Measurements from ENCODE around the gene MUC6. TPM values are rescaled to one million over a fixed set of nuclear protein-coding genes. Genes with fewer than 3 reads are reported as not detected.

MUC6 gene
- total and polyA plus RNA-seq, 2 donors (not counting 3 experiments of a cell fraction or from before 2014, with no cell fraction given), result not detected

DNA sequence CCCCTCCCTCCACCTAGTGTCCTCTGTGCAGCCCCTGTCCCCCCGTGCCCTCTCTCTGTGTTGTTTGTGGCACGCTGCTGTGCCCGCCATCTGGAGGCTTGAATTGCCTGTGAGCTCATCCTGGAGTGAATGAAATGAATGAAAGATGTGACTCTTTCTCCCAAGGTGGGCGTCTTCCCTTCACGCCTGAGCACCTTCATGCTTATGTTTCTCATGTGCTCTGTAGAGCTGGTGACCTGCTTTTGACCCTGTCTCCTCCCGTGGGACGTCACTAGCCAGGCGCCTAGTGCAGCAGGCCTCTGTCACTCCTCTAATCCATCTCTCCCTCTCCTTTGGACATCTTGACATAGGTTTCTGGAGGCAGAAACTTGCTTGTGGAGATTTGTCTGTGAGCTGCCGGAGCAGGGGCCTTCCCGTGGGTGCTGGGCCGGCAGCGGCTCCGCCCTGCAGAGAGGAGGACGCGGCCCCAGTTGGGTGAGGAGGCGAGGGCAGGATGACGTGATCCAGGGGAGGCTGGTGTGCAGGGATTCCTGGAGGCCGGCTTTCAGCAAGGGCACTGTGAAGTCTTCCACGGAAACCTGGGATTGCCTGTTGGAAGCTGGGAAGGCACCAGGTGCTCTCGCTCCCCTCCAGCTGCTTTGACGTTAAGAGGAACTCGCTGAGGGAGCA, 40.6 kb downstream of the MUC6 start:
- no peaks in the 10 kb centered on the region for H3K4me1 ChIP-seq (ENCODE audit: control insufficient read depth, extremely low read depth, insufficient read depth, low read length)
- POLR2A ChIA-PET, result no interaction called here
- H3K9me1 ChIP-seq (replicated peaks; ENCODE audit: control insufficient read depth, extremely low read depth, insufficient read depth, low read length), result no peaks in the 10 kb centered on the region
- intact Hi-C loops (cut with micrococcal nuclease) (no loop called here), dilution Hi-C loops (cut with MboI; ENCODE audit: extremely low pct_ligation_motif_present, low sequenced_read_pairs) (no loop called here)
- H3K4me2 ChIP-seq (ENCODE audit: insufficient read depth, low read length), result no peak overlapping the region
- FAIRE-seq (no peak), DNase-seq (ENCODE audit: low read depth, low spot score) (no peak)
- H3K27ac ChIP-seq (ENCODE audit: insufficient read depth, low read depth, low read length), result no peak overlapping the region
- H3K79me2 ChIP-seq (ENCODE audit: control insufficient read depth, insufficient read depth, low read length), result peaks cover 4% of the 10 kb centered on the region
- H3K9me3 ChIP-seq (replicated peaks; ENCODE audit: control insufficient read depth, insufficient read depth, low read length), result no peaks in the 10 kb centered on the region
- TF ChIP-seq, protein P1, sequence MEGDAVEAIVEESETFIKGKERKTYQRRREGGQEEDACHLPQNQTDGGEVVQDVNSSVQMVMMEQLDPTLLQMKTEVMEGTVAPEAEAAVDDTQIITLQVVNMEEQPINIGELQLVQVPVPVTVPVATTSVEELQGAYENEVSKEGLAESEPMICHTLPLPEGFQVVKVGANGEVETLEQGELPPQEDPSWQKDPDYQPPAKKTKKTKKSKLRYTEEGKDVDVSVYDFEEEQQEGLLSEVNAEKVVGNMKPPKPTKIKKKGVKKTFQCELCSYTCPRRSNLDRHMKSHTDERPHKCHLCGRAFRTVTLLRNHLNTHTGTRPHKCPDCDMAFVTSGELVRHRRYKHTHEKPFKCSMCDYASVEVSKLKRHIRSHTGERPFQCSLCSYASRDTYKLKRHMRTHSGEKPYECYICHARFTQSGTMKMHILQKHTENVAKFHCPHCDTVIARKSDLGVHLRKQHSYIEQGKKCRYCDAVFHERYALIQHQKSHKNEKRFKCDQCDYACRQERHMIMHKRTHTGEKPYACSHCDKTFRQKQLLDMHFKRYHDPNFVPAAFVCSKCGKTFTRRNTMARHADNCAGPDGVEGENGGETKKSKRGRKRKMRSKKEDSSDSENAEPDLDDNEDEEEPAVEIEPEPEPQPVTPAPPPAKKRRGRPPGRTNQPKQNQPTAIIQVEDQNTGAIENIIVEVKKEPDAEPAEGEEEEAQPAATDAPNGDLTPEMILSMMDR (IDR thresholded peaks at IDR 0.05; ENCODE audit: extremely low read depth in 1 of 2, insufficient read depth in 1 of 2, low read depth in 1 of 2, low read length in 2 of 2), result no peak
- TF ChIP-seq EZH2 (IDR thresholded peaks at IDR 0.05; ENCODE audit: borderline replicate concordance, low read depth, low read length, severe bottlenecking), result no peak
- no peak for TF ChIP-seq POLR2AphosphoS5 (IDR thresholded peaks at IDR 0.05; ENCODE audit: insufficient read depth, low read depth, low read length)
- TF ChIP-seq MYC (IDR thresholded peaks at IDR 0.05; ENCODE audit: low read depth, low read length), result no peak
- H3K9ac ChIP-seq (replicated peaks; ENCODE audit: extremely low read depth, insufficient read depth, low read length), result no peak overlapping the region
- CTCF ChIA-PET, result interaction anchor here (0.7 to 1.2 kb wide), 4 partner anchors 15 to 103 kb away, joined by 3 read pairs; no protein-coding TSS in a partner anchor
- H3K36me3 ChIP-seq (ENCODE audit: control insufficient read depth in 2 of 2, extremely low read depth in 1 of 2, insufficient read depth in 2 of 2, low read length in 2 of 2), result peaks cover 9 to 52% of the 10 kb centered on the region in 2 experiments
- no peaks in the 10 kb centered on the region for H3K27me3 ChIP-seq (ENCODE audit: control insufficient read depth in 2 of 2, insufficient read depth in 2 of 2, low read length in 2 of 2)
- no TSS peak for BruUV-seq (replicated peaks)
- no peak overlapping the region for H2AFZ ChIP-seq (ENCODE audit: low read depth, low read length)
- H4K20me1 ChIP-seq (replicated peaks; ENCODE audit: control insufficient read depth, extremely low read depth, insufficient read depth, low read length), result no peaks in the 10 kb centered on the region
- no peak overlapping the region for H3K4me3 ChIP-seq (replicated peaks in 1 of 3; ENCODE audit: insufficient read depth in 1 of 3, low read depth in 1 of 3, low read length in 3 of 3)
